ENCODE measurements around the gene TLCD4.

TLCD4 gene

GRCh38 chr1:95126846-95127245 is 9.7 kb downstream of the TLCD4 start:
- no peak for TF ChIP-seq CTCF (conservative IDR thresholded peaks at IDR 0.05)
- H3K27ac ChIP-seq = no peak overlapping the region

GRCh38 chr1:95127380-95127779 is 10.2 kb downstream of the TLCD4 start:
- H3K27ac ChIP-seq = no peak overlapping the region
- TF ChIP-seq CTCF (conservative IDR thresholded peaks at IDR 0.05) = no peak

- H3K27ac ChIP-seq = no peak overlapping the region
- TF ChIP-seq CTCF (conservative IDR thresholded peaks at IDR 0.05) = no peak
These were observed 15.6 kb downstream of the TLCD4 start for GRCh38 chr1:95132762-95133161.

- no peak for TF ChIP-seq CTCF (conservative IDR thresholded peaks at IDR 0.05)
- H3K27ac ChIP-seq = no peak overlapping the region
These were observed 16.5 kb downstream of the TLCD4 start for GRCh38 chr1:95133687-95134086.

- H3K27ac ChIP-seq = no peak overlapping the region
- TF ChIP-seq CTCF (conservative IDR thresholded peaks at IDR 0.05) = no peak
These were observed 21.1 kb downstream of the TLCD4 start for GRCh38 chr1:95138223-95138622.

- no peak overlapping the region for H3K27ac ChIP-seq
- TF ChIP-seq CTCF (conservative IDR thresholded peaks at IDR 0.05) = no peak
These were observed 21.9 kb downstream of the TLCD4 start for GRCh38 chr1:95139039-95139438.

- TF ChIP-seq CTCF (conservative IDR thresholded peaks at IDR 0.05) = no peak
- no peak overlapping the region for H3K27ac ChIP-seq
These were observed 23.6 kb downstream of the TLCD4 start for GRCh38 chr1:95140791-95141190.

- H3K27ac ChIP-seq = no peak overlapping the region
- TF ChIP-seq CTCF (conservative IDR thresholded peaks at IDR 0.05) = no peak
These were observed 28.3 kb downstream of the TLCD4 start for GRCh38 chr1:95145493-95145892.

Data from VCaP (cell line).